Erythroblast (primary cell): Measurements from ENCODE around the gene LEFTY1.
"Not testable (repeated sequence)": the region's sequence is repeated elsewhere in the genome, so short reads cannot be mapped to it uniquely, and the experiment has no call there.

ENCODE experiments used
- DNase-seq, 2 experiments: peaks; one replicate each; lab custom pipeline; 2025; lab: John Stamatoyannopoulos, UW
- GATA1 ChIP-seq: IDR thresholded peaks from 2 replicates; pipeline ENCODE4 v1.6.1; 2011; ENCODE audit warnings: low read depth, mild to moderate bottlenecking, control low read depth, low read length, moderate library complexity
- POLR2A ChIP-seq: IDR thresholded peaks from 2 replicates; pipeline ENCODE4 v1.6.1; 2011; ENCODE audit warnings: mild to moderate bottlenecking, low read length

LEFTY1 gene

GRCh38 chr1:225888898-225889601 is at the start of gene LEFTY1:
Gene LEFTY1, minus strand, starts transcription at chr1:225889146. Its CDS starts 80 bp downstream, at chr1:225889066.
- no peak for TF ChIP-seq GATA1
- no peak for TF ChIP-seq POLR2A
- DNase-seq, result no peak

DNA sequence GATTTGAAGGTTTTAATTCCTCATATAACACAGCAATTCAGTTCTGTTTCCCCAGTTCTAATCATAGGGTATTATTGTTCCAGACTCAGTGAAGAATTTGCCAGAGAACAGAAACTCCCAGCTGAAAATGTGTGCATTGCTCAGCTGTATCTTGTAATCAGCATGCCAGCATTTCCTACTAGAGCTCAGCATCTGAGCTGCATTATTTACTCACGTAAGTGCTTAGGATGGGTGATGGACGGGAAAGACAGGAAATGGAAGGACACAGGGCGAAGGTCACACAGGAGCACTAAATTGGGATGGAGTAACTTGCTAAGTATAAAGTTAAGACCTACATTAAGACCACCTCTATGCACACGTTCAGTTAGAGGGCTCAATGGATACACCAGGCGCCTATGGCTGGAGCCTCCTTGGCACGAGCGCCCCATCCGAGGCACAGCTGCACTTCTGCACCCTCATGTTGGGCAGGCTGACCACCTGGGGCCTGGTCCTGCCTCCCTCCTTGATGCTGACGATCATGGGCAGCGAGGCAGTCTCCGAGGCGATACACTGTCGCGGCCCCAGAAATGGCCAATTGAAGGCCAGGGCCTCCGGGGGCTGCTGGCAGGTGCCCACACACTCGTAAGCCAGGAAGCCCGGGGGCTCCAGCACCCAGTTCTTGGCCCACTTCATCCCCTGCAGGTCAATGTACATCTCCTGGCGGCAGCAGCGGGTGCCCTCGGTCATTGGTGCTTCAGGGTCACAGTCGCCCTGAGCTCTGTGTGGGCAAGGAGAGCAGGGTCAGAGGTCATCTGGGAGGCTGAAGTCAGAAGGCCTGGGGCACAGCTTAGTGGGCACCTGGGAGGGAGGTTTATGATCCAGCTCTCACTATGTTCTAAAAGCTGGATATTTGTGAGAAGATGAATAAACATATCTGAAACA is 48.4 kb upstream of the LEFTY1 start:
- TF ChIP-seq POLR2A, result no peak
- no peak for DNase-seq

DNA sequence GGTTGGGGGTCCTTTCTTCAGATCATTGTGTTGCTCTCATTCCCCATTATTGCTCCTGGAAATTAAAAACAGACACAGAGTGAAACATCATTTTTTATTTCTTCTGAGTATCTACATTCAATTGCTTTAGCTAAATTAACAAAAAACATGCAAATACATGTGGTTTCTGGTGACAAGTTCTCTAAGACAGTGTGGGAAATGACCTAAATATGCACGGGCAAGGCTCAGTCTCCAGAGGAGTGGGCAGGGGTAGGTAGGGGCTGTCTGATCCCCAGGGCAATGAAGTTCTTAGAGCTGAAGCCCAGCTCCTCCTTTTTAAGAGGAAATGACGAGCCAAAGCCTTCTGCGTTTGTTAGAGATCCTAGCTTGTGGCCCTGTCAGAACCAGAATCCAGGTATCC is 47.6 kb upstream of the LEFTY1 start:
- no peak for TF ChIP-seq GATA1
- no peak for TF ChIP-seq POLR2A
- no peak for DNase-seq

DNA sequence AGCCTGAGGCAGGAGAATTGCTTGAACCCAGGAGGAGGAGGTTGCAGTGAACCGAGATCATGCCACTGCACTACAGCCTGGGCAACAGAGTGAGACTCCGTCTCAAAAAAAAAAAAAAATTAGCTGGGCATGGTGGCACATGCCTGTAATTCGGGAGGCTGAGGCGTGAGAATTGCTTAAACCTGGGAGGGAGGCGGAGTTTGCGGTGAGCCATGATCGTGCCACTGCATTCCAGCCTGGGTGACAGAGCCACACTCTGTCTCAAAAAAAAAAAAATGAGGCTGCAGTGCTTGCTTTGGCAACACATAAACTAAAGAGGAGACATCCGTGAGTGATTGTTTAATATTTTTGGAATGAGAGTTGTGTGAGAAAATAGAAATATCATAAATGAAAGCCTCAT is 47.1 kb upstream of the LEFTY1 start:
- not testable (repeated sequence) for DNase-seq

DNA sequence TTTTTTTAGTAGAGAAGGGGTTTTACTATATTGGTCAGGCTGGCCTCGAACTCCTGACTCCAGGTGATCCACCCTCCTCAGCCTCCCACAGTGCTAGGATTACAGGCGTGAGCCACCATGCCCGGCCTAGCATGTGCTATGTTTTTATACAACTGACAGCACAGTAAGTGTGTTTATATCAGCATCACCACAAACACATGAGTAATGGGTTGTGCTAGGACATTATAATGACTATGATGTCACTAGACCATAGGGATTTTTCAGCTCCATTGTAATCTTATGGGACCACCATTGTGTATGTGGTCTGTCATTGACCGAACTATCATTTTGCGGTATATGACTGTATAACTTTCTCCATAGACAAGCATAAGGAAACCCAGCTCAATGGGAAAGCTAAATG is 45.8 kb upstream of the LEFTY1 start:
- DNase-seq, result no peak
- TF ChIP-seq GATA1, result no peak
- no peak for TF ChIP-seq POLR2A

- DNase-seq, result peak in 1 of 2 experiments; percentile 34
- no peak for TF ChIP-seq POLR2A
- no peak for TF ChIP-seq GATA1
Observed at GRCh38 chr1:225933072-225933471, 44.1 kb upstream of the LEFTY1 start.

DNA sequence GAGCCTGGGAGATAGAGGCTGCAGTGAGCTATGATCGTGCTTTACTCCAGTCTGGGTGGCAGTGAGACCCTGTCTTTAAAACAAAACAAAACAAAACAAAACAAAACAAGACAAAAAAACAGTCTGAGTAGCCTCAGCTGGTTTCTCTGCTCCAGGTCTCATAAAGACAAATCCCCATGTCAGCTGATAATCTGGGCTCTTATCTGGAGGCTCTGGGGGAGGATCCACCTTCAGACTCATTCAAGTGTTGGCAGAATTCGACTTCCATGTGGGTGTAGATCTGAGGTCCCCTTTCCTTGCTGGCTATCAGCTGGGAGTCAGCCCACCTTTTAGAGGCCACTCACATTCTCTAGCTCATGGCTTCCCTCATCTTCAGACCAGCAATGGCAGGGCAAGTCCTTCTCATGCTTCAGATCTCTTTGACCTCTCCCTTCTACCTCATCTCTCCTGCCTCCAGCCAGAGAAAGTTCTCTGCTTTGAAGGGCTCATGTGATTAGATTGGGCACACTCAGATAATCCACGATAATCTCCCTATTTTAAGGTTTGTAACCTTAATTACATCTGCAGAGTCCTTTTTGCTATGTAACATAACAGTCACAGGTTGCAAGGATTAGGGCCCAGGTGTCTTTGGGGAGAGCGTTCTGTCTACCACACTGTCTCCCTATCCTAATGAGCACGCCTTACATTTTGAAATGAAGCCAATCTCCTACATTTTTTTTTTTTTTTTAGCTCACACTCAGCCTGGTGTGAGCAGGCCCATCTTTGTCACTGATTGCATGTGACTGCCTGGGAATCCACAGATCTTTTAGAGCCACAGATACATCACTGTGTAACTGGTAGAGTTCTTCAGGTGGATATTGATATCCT is 42.6 kb upstream of the LEFTY1 start:
- no peak for TF ChIP-seq POLR2A
- TF ChIP-seq GATA1, result no peak
- DNase-seq, result peak; percentile 75 to 85

DNA sequence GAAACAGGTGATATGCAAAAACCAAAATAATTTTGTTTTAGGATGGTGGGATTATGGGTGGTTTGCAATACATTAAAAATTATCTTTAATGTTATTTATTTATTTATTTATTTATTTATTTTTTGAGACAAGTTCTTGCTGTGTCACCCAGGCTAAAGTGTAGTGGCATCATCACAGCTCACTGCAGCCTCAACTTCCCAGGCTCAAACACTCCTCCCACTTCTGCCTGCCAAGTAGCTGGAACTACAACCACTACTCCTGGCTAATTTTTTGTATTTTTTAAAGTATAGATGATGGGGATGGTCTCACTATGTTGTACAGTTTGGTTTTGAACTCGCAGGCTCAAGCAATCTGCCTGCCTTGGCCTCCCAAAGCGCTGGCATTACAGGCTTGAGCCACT is 41.6 kb upstream of the LEFTY1 start:
- peak; percentile 33 to 52 for DNase-seq
- no peak for TF ChIP-seq GATA1
- TF ChIP-seq POLR2A, result no peak

DNA sequence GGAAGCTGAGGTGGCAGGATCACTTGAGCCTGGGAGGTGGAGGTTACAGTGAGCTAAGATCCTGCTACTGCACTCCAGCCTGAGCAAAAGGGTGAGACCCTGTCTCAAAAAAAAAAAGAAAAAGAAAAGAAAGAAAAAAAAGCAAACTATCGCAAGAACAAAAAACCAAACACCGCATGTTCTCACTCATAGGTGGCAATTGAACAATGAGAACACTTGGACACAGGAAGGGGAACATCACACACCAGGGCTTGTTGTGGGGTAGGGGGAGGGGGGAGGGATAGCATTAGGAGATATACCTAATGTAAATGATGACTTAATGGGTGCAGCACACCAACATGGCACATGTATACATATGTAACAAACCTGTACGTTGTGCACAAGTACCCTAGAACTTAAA is 40.5 kb upstream of the LEFTY1 start:
- not testable (repeated sequence) for DNase-seq

DNA sequence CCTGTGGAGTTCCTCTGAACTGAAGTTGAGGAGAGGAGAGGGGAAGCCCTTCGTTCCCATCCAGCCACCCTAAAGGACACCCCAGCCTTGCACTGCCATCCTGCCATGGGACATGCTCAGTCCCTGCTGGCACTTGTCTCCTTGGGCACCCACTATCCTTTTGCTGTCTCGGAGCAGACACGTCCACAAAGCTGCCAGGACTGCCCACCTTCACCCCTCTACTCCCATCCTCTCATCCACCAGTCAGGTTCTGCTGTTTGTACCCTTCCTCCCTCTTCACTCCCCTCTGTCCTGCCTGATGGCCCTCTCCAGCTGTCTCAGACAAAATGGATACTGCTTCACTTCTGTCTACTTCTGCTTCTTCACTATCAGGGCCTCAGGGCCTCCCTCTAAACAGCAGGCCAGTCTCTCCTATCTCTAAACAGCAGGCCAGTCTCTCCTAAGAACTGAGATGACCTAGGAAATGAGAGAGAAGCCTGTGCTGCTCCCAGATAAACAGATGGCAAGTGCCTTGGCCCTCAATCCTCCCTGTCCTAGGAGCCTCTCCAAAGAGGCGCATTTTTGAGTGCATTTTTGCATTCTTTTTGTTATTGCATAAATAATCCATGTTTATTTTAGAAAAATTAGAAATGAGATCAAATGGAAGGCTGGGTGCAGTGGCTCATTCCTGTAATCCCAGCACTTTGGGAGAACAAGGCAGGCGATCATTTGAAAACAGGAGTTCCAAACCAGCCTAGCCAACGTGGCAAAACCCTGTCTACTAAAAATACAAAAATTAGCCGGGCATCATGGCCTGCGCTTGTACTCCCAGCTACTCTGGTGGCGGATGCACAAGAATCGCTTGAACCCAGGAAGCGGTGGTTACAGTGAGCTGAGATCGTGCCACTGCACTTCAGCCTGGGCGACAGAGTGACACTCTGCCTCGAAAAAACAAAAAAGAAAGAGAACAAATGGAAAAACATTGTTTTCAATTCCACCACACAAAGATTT is 39.5 kb upstream of the LEFTY1 start:
- TF ChIP-seq POLR2A (peak; percentile 82), GATA1 (peak; percentile 89)
- DNase-seq, result peak; percentile 95 to 99

- TF ChIP-seq GATA1 (no peak), POLR2A (no peak)
- DNase-seq, result peak; percentile 45 to 46
Observed at GRCh38 chr1:225926551-225927113, 37.7 kb upstream of the LEFTY1 start.

DNA sequence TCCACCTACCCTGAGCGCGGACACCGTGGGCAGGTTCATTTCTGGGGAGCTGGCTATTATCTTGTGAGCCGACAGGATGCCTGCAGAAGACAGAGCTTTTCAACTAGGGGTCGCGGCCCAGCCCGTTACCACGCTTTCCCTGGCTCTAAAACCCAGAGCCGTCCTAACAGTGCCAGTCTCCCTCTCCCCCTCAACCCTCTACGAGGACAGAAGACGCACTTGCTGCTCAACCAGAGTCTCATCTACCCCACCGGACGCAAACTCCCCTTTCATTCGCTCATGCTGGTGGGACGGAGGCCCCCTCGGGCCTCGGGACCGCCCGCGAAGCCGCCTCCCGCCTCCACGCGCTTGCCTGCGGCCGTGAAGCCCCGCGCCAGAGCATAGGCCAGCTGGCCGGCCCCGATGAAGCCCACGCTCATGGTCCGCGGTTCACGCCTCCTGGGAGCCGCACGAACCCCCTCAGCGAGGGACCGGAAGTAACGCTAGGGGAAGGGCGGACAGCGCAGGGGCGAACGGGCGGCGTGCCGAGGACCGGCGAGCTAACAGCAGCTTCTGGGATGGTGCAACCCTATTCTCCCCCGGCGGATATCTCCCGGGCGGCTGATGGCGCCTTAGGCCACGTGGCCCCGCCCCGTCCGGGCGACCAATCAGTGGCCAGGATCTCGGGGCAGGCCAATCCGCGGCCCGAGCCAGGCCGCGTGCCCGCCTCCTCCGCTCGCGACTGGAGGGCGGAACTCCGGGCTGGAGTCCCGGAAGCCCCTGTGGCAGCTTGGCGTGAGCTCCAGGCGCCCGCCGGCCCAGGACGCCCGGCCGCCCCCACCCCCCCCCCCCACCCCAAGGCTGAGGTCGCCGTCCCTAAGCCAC is 35.0 kb upstream of the LEFTY1 start, which contains the start of gene PYCR2:
PYCR2 (minus strand) TSS at position 559 of the 864 bp plus-strand sequence; CDS start at position 419, 140 bp downstream.
- TF ChIP-seq GATA1 (no peak), POLR2A (peak; percentile 97)
- peak; percentile 98 to 99 for DNase-seq
